Cardiac muscle cell (in vitro differentiated cells and primary cell): ENCODE results near the gene STIM2. TPM values are rescaled to one million over a fixed set of nuclear protein-coding genes. Genes with fewer than 3 reads are reported as not detected.

Source experiments
- DNase-seq, 2 donors: peaks; one replicate each; pipeline versions ENCODE4 v3.0.0 to v3.0.0-alpha.2; 2010 to 2017; ENCODE audit warnings: low read depth in 1 of 2, low spot score in 1 of 2
- H3K27ac ChIP-seq: fragments of 200-600 bp; sonication (generic); 2 replicates; pipeline ENCODE4 v1.5.1; 2016
- H3K27me3 ChIP-seq: fragments of 200-600 bp; sonication (generic); 2 replicates; pipeline ENCODE4 v1.6.0; 2016; ENCODE audit warnings: control low read depth
- H3K36me3 ChIP-seq: fragments of 200-600 bp; sonication (generic); 2 replicates; pipeline ENCODE4 v1.5.1; 2016; ENCODE audit warnings: control low read depth
- H3K4me1 ChIP-seq: fragments of 200-600 bp; sonication (generic); 2 replicates; pipeline ENCODE4 v1.8.1; 2017; ENCODE audit warnings: low read depth, mild to moderate bottlenecking, mixed run types
- H3K4me3 ChIP-seq: fragments of 200-600 bp; sonication (generic); 2 replicates; pipeline ENCODE4 v1.5.1; 2016; ENCODE audit warnings: mild to moderate bottlenecking
- H3K9me3 ChIP-seq: fragments of 200-600 bp; sonication (generic); 2 replicates; pipeline ENCODE4 v1.5.1; 2017; ENCODE audit warnings: low read depth, mild to moderate bottlenecking, control low read depth
- CTCF ChIP-seq: IDR thresholded peaks from 2 replicates; pipeline ENCODE4 v1.5.1; 2012; ENCODE audit warnings: low read depth, mild to moderate bottlenecking, low read length
- polyA plus RNA-seq: library from polyadenylated mRNA; unstranded; fragments of >200 nt; fragmentation: Nextera tagmentation; extraction: Ambion mirVana; gene quantifications from 2 replicates; pipeline ENCODE4 v1.2.1, GENCODE V29; 2016
- total RNA-seq: library from RNA; depleted of rRNA; stranded (reverse); fragments of >200 nt; gene quantifications from 2 replicates; pipeline ENCODE4 v1.2.3, GENCODE V29; 2016

Gene STIM2
- total and polyA plus RNA-seq, 2 experiments from 2014 or later = 33.9 to 35.2 TPM

- no peak for DNase-seq
- Histone ChIP-seq H3K36me3 (no peaks in the 10 kb centered on the region), H3K27ac (no peak overlapping the region), H3K4me3 (no peak overlapping the region), H3K4me1 (peaks cover 9% of the 10 kb centered on the region), H3K27me3 (no peaks in the 10 kb centered on the region), H3K9me3 (no peaks in the 10 kb centered on the region)
- no peak for TF ChIP-seq CTCF
These were observed 21.6 kb upstream of the STIM2 start for GRCh38 chr4:26839016-26839415.

- H3K27ac ChIP-seq = no peak overlapping the region
- no peaks in the 10 kb centered on the region for H3K36me3 ChIP-seq
- DNase-seq = peak in 1 of 2 donors; percentile 48
- no peak for TF ChIP-seq CTCF
- no peaks in the 10 kb centered on the region for H3K9me3 ChIP-seq
- H3K4me1 ChIP-seq = peaks cover 9% of the 10 kb centered on the region
- H3K27me3 ChIP-seq = no peaks in the 10 kb centered on the region
- no peak overlapping the region for H3K4me3 ChIP-seq
These were observed 21.1 kb upstream of the STIM2 start for GRCh38 chr4:26839534-26839951.

- peaks cover 9% of the 10 kb centered on the region for H3K4me1 ChIP-seq
- no peak for DNase-seq
- H3K4me3 ChIP-seq = no peak overlapping the region
- no peaks in the 10 kb centered on the region for H3K36me3 ChIP-seq
- H3K9me3 ChIP-seq = no peaks in the 10 kb centered on the region
- TF ChIP-seq CTCF = no peak
- no peak overlapping the region for H3K27ac ChIP-seq
- no peaks in the 10 kb centered on the region for H3K27me3 ChIP-seq
These were observed 19.9 kb upstream of the STIM2 start for GRCh38 chr4:26840786-26841185.

GRCh38 chr4:26842911-26843310 is 17.7 kb upstream of the STIM2 start:
- H3K4me3 ChIP-seq = no peak overlapping the region
- TF ChIP-seq CTCF = no peak

GRCh38 chr4:26850528-26850927 is 10.1 kb upstream of the STIM2 start:
- DNase-seq = no peak
- Histone ChIP-seq H3K36me3 (no peaks in the 10 kb centered on the region), H3K4me3 (no peak overlapping the region), H3K27ac (no peak overlapping the region), H3K9me3 (no peaks in the 10 kb centered on the region), H3K4me1 (no peaks in the 10 kb centered on the region), H3K27me3 (no peaks in the 10 kb centered on the region)
- TF ChIP-seq CTCF = no peak

More at GRCh38 chr4:26842911-26843310, 17.7 kb upstream of the STIM2 start:
- no peak for DNase-seq
- Histone ChIP-seq H3K9me3 (no peaks in the 10 kb centered on the region), H3K36me3 (no peaks in the 10 kb centered on the region), H3K4me1 (peaks cover 9% of the 10 kb centered on the region), H3K27me3 (no peaks in the 10 kb centered on the region), H3K27ac (no peak overlapping the region)

- TF ChIP-seq CTCF = no peak
- no peaks in the 10 kb centered on the region for H3K4me1 ChIP-seq
- DNase-seq = no peak
- H3K4me3 ChIP-seq = no peak overlapping the region
- H3K36me3 ChIP-seq = no peaks in the 10 kb centered on the region
- no peak overlapping the region for H3K27ac ChIP-seq
- no peaks in the 10 kb centered on the region for H3K27me3 ChIP-seq
- no peaks in the 10 kb centered on the region for H3K9me3 ChIP-seq
These were observed 9.5 kb upstream of the STIM2 start for GRCh38 chr4:26851129-26851528.
